Testis (tissue), 3 donors: ENCODE measurements around the gene ETS1. TPM values are rescaled to one million over a fixed set of nuclear protein-coding genes. Genes with fewer than 3 reads are reported as not detected.

Experiments used
- DNase-seq: peaks from one replicate; pipeline ENCODE4 v3.0.0-alpha.2; 2019
- H3K27ac ChIP-seq, 2 donors: fragments of 200-600 bp; sonication (generic); one replicate each; pipeline ENCODE4 v1.5.1; 2019
- H3K27me3 ChIP-seq: fragments of 200-600 bp; sonication (generic); one replicate; pipeline ENCODE4 v1.5.1; 2019
- H3K36me3 ChIP-seq: fragments of 200-600 bp; sonication (generic); one replicate; pipeline ENCODE4 v1.5.1; 2017; ENCODE audit warnings: low read depth; ENCODE audit errors: missing control alignments
- H3K4me1 ChIP-seq: fragments of 200-600 bp; sonication (generic); one replicate; pipeline ENCODE4 v1.5.1; 2019
- H3K4me3 ChIP-seq, 2 donors: fragments of 200-600 bp; sonication (generic); one replicate each; pipeline ENCODE4 v1.5.1; 2017 to 2019
- H3K9me3 ChIP-seq: fragments of 200-600 bp; sonication (generic); one replicate; pipeline ENCODE4 v1.5.1; 2017
- CTCF ChIP-seq, 3 experiments: fragments of 450-650 bp in 2 of 3; fragments of 200-600 bp in 1 of 3; sonication (generic) in 1 of 3; IDR thresholded peaks; one replicate each; pipeline ENCODE4 v1.5.1; 2016 to 2019; ENCODE audit warnings: antibody characterized with exemption in 3 of 3, mild to moderate bottlenecking in 2 of 3, moderate library complexity in 1 of 3
- POLR2A ChIP-seq: fragments of 450-650 bp; IDR thresholded peaks from one replicate; pipeline ENCODE4 v1.6.1; 2017; ENCODE audit warnings: antibody characterized with exemption, mild to moderate bottlenecking, moderate library complexity
- WGBS, 2 donors: methylation state at CpG; one replicate each; pipeline ENCODE4 v1.1.5; 2018; 5-methylcytosine and 5-hydroxymethylcytosine counted together
- intact Hi-C: fragments of 100-400 bp; cut with DNase I; formaldehyde crosslinking; loops from one replicate; pipeline ENCODE4 v1.15.1; 2023; ENCODE audit warnings: low total_unique reads
- polyA plus RNA-seq: library from polyadenylated mRNA; stranded (reverse); fragments of 350-450 nt; fragmentation: Illumina TruSeq; extraction: RNeasy Lipid Tissue Mini Kit (QIAGEN cat#74804); gene quantifications from one replicate; pipeline ENCODE4 v1.2.3, GENCODE V29; 2014; ENCODE audit warnings: low read depth, low replicate concordance; ENCODE audit not compliant: insufficient read depth
- total RNA-seq, 2 donors: library from RNA; depleted of rRNA; stranded (reverse); fragments of >200 nt; gene quantifications; one replicate each; pipeline ENCODE4 v1.2.3, GENCODE V29; 2016

The ETS1 gene
- total and polyA plus RNA-seq, 3 donors from 2014 or later: 15.1 to 21.1 (median 15.3) TPM

DNA sequence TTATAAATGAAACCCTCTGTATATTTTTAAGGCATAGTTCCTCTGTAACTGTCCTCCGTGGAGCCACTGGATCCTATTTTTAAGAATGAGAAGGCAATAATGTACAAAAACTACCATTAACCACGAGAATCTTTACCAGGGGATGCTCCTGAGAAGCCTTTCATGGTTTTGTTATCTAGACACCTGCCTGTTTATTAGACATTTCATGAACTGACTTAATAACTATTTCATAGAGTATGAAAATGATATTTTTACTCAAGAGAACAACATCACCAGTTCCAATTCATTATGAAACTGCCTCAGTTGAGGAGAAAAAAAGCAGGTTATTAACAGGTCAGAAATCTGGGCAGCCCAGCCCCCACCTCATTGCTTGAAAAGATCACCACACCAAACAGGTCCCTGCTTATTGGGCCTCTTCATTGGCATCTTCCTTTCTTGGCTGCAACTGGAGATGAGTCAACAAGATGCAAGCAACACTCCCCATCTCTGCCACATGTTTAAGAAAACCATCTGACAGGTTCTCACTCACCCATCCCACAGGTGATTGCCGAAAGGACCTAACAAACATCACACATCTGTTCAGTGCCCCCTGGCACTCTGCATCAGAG is 27.8 kb downstream of the ETS1 start:
- Histone ChIP-seq H3K27ac (no peak overlapping the region), H3K4me1 (no peaks in the 10 kb centered on the region), H3K4me3 (no peak overlapping the region), H3K27me3 (no peaks in the 10 kb centered on the region), H3K36me3 (no peaks in the 10 kb centered on the region), H3K9me3 (no peaks in the 10 kb centered on the region)
- 91 to 93% methylated on average over 3 of the region's 3 CpGs for WGBS, 2 donors
- no peak for DNase-seq
- TF ChIP-seq CTCF (IDR thresholded peaks at IDR 0.05) (no peak), POLR2A (no peak)
- intact Hi-C loops: no loop called here

GRCh38 chr11:128555606-128556005 is 31.8 kb downstream of the ETS1 start:
- intact Hi-C loops: no loop called here
- no peak overlapping the region for H3K4me3 ChIP-seq
- DNase-seq: no peak
- H3K27ac ChIP-seq: no peak overlapping the region
- H3K9me3 ChIP-seq: no peaks in the 10 kb centered on the region
- H3K36me3 ChIP-seq: no peaks in the 10 kb centered on the region
- H3K4me1 ChIP-seq: no peaks in the 10 kb centered on the region
- 74 to 94% methylated on average over 2 of the region's 2 CpGs for WGBS, 2 donors
- no peak for TF ChIP-seq CTCF (IDR thresholded peaks at IDR 0.05)
- TF ChIP-seq POLR2A: no peak
- H3K27me3 ChIP-seq: no peaks in the 10 kb centered on the region

GRCh38 chr11:128553662-128554362 is 33.5 kb downstream of the ETS1 start:
- no peaks in the 10 kb centered on the region for H3K4me1 ChIP-seq
- DNase-seq: no peak
- H3K36me3 ChIP-seq: no peaks in the 10 kb centered on the region
- WGBS, 2 donors: 44 to 53% methylated on average over 10 of the region's 10 CpGs
- H3K27ac ChIP-seq: no peak overlapping the region
- intact Hi-C loops: no loop called here
- H3K27me3 ChIP-seq: no peaks in the 10 kb centered on the region
- H3K9me3 ChIP-seq: no peaks in the 10 kb centered on the region
- no peak overlapping the region for H3K4me3 ChIP-seq
- TF ChIP-seq POLR2A (no peak), CTCF (IDR thresholded peaks at IDR 0.05) (no peak)

GRCh38 chr11:128552783-128553661 is 34.3 kb downstream of the ETS1 start:
- Histone ChIP-seq H3K27me3 (no peaks in the 10 kb centered on the region), H3K9me3 (no peaks in the 10 kb centered on the region), H3K4me1 (peaks cover 4% of the 10 kb centered on the region), H3K27ac (no peak overlapping the region), H3K36me3 (no peaks in the 10 kb centered on the region), H3K4me3 (no peak overlapping the region)
- no peak for TF ChIP-seq POLR2A
- TF ChIP-seq CTCF (IDR thresholded peaks at IDR 0.05): no peak
- 81% methylated on average over 14 of the region's 14 CpGs for WGBS, 2 donors
- DNase-seq: no peak
- intact Hi-C loops: no loop called here
